ENCODE results near the gene CFAP74. TPM values are rescaled to one million over a fixed set of nuclear protein-coding genes. Genes with fewer than 3 reads are reported as not detected.

CFAP74 gene
- polyA plus RNA-seq, 1 experiment: not detected

DNA sequence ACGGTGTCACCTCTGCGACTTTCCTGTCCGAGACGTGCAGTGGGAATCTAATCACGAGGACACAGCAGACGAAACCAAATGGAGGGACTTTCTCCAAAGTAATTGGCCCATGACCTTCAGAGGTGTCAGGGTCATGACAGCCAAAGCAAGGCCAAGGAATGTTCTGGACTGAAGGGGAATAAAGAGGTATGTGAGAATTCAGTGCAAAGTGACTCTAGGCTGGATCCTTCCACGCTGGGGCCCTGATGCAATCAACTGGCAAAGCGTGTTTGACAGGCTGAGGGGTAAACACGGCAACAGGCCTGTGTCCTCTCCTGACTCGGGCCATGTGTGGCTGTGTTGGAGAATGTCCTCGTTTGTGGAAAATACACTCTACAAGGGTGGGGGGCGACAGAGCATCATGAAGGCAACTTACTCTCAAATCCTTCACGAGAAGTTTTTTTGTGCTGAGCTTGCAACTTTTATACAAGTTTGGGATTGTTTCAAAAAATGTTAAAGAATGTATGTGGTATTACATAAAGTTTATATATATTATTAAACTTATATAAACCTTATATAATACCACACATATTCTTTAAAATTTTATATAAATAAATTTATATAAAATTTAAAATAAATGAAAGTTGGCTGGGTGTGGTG is 1.7 kb downstream of the CFAP74 start:
- POLR2A ChIA-PET: no interaction called here
- TF ChIP-seq, protein P1, sequence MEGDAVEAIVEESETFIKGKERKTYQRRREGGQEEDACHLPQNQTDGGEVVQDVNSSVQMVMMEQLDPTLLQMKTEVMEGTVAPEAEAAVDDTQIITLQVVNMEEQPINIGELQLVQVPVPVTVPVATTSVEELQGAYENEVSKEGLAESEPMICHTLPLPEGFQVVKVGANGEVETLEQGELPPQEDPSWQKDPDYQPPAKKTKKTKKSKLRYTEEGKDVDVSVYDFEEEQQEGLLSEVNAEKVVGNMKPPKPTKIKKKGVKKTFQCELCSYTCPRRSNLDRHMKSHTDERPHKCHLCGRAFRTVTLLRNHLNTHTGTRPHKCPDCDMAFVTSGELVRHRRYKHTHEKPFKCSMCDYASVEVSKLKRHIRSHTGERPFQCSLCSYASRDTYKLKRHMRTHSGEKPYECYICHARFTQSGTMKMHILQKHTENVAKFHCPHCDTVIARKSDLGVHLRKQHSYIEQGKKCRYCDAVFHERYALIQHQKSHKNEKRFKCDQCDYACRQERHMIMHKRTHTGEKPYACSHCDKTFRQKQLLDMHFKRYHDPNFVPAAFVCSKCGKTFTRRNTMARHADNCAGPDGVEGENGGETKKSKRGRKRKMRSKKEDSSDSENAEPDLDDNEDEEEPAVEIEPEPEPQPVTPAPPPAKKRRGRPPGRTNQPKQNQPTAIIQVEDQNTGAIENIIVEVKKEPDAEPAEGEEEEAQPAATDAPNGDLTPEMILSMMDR (IDR thresholded peaks at IDR 0.05; ENCODE audit: low read depth, low read length): no peak
- Histone ChIP-seq H3K27ac (ENCODE audit: low read depth, low read length) (no peak overlapping the region), H3K9me3 (ENCODE audit: control insufficient read depth, insufficient read depth, low read length) (no peaks in the 10 kb centered on the region), H3K27me3 (ENCODE audit: control insufficient read depth, insufficient read depth, low read length) (peaks cover 25% of the 10 kb centered on the region), H3K4me3 (ENCODE audit: low read depth, low read length) (no peak overlapping the region)
- CTCF ChIA-PET: no interaction called here
- DNase-seq (ENCODE audit: low read depth, low spot score): no peak

DNA sequence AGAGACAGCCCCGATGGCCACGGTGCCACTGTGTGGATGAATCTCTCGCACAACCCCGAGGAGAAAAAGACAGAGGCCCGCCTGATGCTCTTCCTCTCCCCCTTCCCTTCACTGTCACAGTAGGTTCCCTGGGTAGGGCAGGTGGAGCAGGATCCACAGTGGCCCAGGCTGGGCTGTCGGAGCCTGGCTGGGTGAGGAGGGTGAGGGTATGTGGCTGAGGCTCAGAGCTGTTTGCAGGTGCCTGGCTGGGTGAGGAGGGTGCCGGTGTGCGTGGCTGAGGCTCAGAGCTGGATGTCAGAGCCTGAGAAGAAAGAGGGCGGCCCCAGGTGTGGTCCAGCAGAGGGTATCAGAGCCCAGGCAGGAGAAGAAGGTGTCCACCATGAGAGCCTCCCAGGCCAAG is 2.7 kb downstream of the CFAP74 start:
- TF ChIP-seq, protein P1 (IDR thresholded peaks at IDR 0.05; ENCODE audit: low read depth, low read length): no peak
- Histone ChIP-seq H3K27ac (ENCODE audit: low read depth, low read length) (no peak overlapping the region), H3K9me3 (ENCODE audit: control insufficient read depth, insufficient read depth, low read length) (no peaks in the 10 kb centered on the region), H3K4me3 (ENCODE audit: low read depth, low read length) (no peak overlapping the region), H3K27me3 (ENCODE audit: control insufficient read depth, insufficient read depth, low read length) (peaks cover 25% of the 10 kb centered on the region)
- no peak for DNase-seq (ENCODE audit: low read depth, low spot score)
- ChIA-PET CTCF (interaction anchor here (0.9 kb wide), 1 partner anchor 44 kb away, joined by 5 read pairs; no protein-coding TSS in a partner anchor), POLR2A (interaction anchor here (0.6 kb wide), 1 partner anchor 73 kb away, joined by 3 read pairs; no protein-coding TSS in a partner anchor)

DNA sequence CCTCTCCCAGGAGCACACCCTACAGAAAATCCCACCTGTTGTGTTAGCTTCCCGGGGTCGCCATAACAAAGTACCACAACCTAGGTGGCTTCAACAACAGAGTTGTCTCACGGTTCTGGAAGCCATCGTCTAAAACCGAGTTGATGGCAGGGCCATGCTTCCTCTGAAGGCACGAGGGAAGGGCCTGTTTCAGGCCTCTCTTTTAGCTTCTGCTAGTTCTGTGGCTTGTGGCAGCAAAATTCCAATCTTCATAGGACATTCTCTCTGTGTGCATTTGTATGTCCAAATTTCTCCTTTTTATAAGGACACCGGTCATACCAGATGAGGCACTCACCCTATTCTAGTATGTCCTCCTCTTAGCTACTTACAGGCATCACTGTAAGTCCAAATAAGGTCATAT is 3.2 kb downstream of the CFAP74 start:
- Histone ChIP-seq H3K27me3 (ENCODE audit: control insufficient read depth, insufficient read depth, low read length) (peaks cover 22% of the 10 kb centered on the region), H3K9me3 (ENCODE audit: control insufficient read depth, insufficient read depth, low read length) (no peaks in the 10 kb centered on the region), H3K27ac (ENCODE audit: low read depth, low read length) (no peak overlapping the region), H3K4me3 (ENCODE audit: low read depth, low read length) (no peak overlapping the region)
- POLR2A ChIA-PET: no interaction called here
- CTCF ChIA-PET: interaction anchor here (0.9 kb wide), 1 partner anchor 44 kb away, joined by 5 read pairs; no protein-coding TSS in a partner anchor
- TF ChIP-seq, protein P1 (IDR thresholded peaks at IDR 0.05; ENCODE audit: low read depth, low read length): no peak
- no peak for DNase-seq (ENCODE audit: low read depth, low spot score)

DNA sequence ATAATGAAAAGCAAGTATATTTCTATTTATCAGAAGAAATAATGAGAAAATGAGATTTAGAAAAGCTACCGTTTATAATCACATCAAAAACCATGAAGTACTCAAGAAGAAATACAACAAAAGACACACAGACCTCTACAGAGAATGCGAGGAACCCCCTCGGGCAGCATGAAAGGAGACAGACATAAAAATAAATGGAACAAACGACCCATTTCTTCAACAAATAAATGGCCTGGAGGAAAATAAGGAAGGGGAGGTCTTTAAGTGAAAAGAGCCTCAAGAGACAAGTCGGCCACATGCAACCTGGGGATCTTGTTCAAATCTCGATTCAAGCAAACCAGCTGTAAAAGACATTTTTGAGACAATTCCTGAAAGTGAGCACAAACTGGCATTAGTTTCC is 6.0 kb downstream of the CFAP74 start:
- H3K27ac ChIP-seq (ENCODE audit: low read depth, low read length): no peak overlapping the region
- POLR2A ChIA-PET: no interaction called here
- H3K27me3 ChIP-seq (ENCODE audit: control insufficient read depth, insufficient read depth, low read length): peaks cover 4% of the 10 kb centered on the region
- H3K9me3 ChIP-seq (ENCODE audit: control insufficient read depth, insufficient read depth, low read length): no peaks in the 10 kb centered on the region
- no peak overlapping the region for H3K4me3 ChIP-seq (ENCODE audit: low read depth, low read length)
- no peak for DNase-seq (ENCODE audit: low read depth, low spot score)
- CTCF ChIA-PET: no interaction called here
- TF ChIP-seq, protein P1 (IDR thresholded peaks at IDR 0.05; ENCODE audit: low read depth, low read length): no peak

DNA sequence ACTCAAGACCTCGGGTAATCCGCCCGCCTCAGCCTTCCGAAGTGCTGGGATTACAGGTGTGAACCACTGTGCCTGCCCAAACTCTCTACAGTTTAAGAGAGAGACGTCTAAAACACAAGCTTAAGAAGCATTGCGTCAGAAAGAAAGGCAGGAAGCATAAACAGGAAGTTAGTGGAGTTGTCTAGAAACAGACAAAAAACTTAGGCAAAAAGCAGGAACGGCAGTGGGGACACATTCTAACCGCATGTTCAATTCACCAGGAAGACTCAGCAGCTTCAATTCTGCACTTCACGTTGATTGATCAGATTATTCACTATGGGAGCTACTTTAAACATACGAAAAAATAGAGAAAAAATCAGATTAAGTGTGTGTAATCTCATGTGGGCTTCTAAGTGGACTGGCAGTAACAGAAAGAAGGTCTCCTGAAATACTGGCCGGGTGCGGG is 7.4 kb downstream of the CFAP74 start:
- ChIA-PET POLR2A (no interaction called here), CTCF (interaction anchor here (1.0 kb wide), 1 partner anchor 48 kb away, joined by 4 read pairs; no protein-coding TSS in a partner anchor)
- Histone ChIP-seq H3K9me3 (ENCODE audit: control insufficient read depth, insufficient read depth, low read length) (no peaks in the 10 kb centered on the region), H3K27me3 (ENCODE audit: control insufficient read depth, insufficient read depth, low read length) (peaks cover 4% of the 10 kb centered on the region), H3K27ac (ENCODE audit: low read depth, low read length) (no peak overlapping the region), H3K4me3 (ENCODE audit: low read depth, low read length) (no peak overlapping the region)
- no peak for DNase-seq (ENCODE audit: low read depth, low spot score)
- TF ChIP-seq, protein P1 (IDR thresholded peaks at IDR 0.05; ENCODE audit: low read depth, low read length): no peak

Measured in AG04450 (cell line).